Measurements from ENCODE around the gene AHI1.

DNA sequence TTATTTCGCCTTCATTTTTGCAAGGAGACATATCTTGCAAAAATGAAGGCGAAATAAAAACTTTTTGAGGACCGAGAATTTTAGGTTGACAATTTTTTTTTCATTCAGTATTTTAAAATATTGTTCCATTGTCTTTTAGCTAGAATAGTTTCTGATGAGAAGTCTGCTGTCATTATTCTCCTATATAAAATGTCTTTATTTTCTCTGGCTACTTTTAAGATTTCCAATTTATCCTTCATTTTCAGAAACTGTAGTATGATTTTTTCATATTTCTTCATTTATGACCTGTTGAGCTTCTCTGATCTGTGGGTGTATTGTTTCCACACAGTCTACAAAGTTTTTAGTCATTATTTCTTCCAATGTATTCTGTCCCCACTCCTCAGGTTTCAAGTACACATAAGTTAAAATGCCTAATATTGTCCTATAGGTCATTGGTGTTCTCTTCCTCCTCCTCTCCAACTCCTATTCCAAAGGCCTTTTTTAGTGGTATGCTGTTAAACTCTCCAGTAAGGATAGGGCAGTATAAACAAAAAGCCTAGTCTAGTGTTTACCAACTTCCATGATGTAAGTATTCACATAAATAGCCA is 15.7 kb downstream of the AHI1 start:
- TF ChIP-seq POLR2A (IDR thresholded peaks at IDR 0.05) (no peak), POLR2AphosphoS5 (IDR thresholded peaks at IDR 0.05) (no peak)
- TF ChIP-seq, protein P1, sequence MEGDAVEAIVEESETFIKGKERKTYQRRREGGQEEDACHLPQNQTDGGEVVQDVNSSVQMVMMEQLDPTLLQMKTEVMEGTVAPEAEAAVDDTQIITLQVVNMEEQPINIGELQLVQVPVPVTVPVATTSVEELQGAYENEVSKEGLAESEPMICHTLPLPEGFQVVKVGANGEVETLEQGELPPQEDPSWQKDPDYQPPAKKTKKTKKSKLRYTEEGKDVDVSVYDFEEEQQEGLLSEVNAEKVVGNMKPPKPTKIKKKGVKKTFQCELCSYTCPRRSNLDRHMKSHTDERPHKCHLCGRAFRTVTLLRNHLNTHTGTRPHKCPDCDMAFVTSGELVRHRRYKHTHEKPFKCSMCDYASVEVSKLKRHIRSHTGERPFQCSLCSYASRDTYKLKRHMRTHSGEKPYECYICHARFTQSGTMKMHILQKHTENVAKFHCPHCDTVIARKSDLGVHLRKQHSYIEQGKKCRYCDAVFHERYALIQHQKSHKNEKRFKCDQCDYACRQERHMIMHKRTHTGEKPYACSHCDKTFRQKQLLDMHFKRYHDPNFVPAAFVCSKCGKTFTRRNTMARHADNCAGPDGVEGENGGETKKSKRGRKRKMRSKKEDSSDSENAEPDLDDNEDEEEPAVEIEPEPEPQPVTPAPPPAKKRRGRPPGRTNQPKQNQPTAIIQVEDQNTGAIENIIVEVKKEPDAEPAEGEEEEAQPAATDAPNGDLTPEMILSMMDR (IDR thresholded peaks at IDR 0.05): no peak
